Measurements from ENCODE around the gene C1QB.

- TF ChIP-seq, protein P1, sequence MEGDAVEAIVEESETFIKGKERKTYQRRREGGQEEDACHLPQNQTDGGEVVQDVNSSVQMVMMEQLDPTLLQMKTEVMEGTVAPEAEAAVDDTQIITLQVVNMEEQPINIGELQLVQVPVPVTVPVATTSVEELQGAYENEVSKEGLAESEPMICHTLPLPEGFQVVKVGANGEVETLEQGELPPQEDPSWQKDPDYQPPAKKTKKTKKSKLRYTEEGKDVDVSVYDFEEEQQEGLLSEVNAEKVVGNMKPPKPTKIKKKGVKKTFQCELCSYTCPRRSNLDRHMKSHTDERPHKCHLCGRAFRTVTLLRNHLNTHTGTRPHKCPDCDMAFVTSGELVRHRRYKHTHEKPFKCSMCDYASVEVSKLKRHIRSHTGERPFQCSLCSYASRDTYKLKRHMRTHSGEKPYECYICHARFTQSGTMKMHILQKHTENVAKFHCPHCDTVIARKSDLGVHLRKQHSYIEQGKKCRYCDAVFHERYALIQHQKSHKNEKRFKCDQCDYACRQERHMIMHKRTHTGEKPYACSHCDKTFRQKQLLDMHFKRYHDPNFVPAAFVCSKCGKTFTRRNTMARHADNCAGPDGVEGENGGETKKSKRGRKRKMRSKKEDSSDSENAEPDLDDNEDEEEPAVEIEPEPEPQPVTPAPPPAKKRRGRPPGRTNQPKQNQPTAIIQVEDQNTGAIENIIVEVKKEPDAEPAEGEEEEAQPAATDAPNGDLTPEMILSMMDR (conservative IDR thresholded peaks at IDR 0.05 in 1 of 2, IDR thresholded peaks at IDR 0.05 in 1 of 2; ENCODE audit: extremely low read depth in 1 of 2, insufficient read depth in 1 of 2, low read depth in 1 of 2, low read length in 2 of 2) = no peak
- TF ChIP-seq EZH2 (IDR thresholded peaks at IDR 0.05; ENCODE audit: borderline replicate concordance, low read length) = no peak
These were observed 23.1 kb upstream of the C1QB start for GRCh38 chr1:22629886-22630285.
